Small intestine (tissue), 16 donors: ENCODE measurements around the gene KLRC3. TPM values are rescaled to one million over a fixed set of nuclear protein-coding genes. Genes with fewer than 3 reads are reported as not detected.
"Not testable (repeated sequence)": the region's sequence is repeated elsewhere in the genome, so short reads cannot be mapped to it uniquely, and the experiment has no call there.

Experiments
- DNase-seq, 2 donors: peaks; one replicate each; pipeline versions ENCODE4 v3.0.0 to v3.0.0-alpha.2; 2013
- FAIRE-seq: peaks from 2 replicates; lab custom pipeline; 2012; peaks lifted over from hg19 to GRCh38; lab: Jason Lieb, UNC
- H3K27ac ChIP-seq, 3 donors: one replicate each; pipeline ENCODE4 v1.5.1; 2013; ENCODE audit warnings: low read length in 2 of 3, mild to moderate bottlenecking in 2 of 3, control low read depth in 1 of 3, inconsistent platforms in 1 of 3, low read depth in 1 of 3, moderate library complexity in 1 of 3
- H3K27me3 ChIP-seq, 3 donors: one replicate each; pipeline ENCODE4 v1.6.1; 2013; ENCODE audit warnings: low read length in 3 of 3, inconsistent platforms in 1 of 3; ENCODE audit not compliant: control insufficient read depth in 3 of 3, insufficient read depth in 3 of 3
- H3K36me3 ChIP-seq, 3 donors: one replicate each; pipeline ENCODE4 v1.6.1; 2013; ENCODE audit warnings: low read length in 3 of 3, inconsistent platforms in 1 of 3, low read depth in 1 of 3, mild to moderate bottlenecking in 1 of 3, moderate library complexity in 1 of 3; ENCODE audit not compliant: control insufficient read depth in 3 of 3, insufficient read depth in 2 of 3
- H3K4me1 ChIP-seq, 3 donors: one replicate each; pipeline ENCODE4 v1.6.1; 2013; ENCODE audit warnings: low read length in 2 of 3, inconsistent platforms in 1 of 3, low read depth in 1 of 3, mild to moderate bottlenecking in 1 of 3, moderate library complexity in 1 of 3; ENCODE audit not compliant: control insufficient read depth in 3 of 3, insufficient read depth in 2 of 3
- H3K4me3 ChIP-seq, 3 donors: one replicate each; pipeline ENCODE4 v1.5.1; 2013; ENCODE audit warnings: low read length in 3 of 3, control low read depth in 1 of 3, inconsistent platforms in 1 of 3, low read depth in 1 of 3, mild to moderate bottlenecking in 1 of 3, moderate library complexity in 1 of 3
- H3K9me3 ChIP-seq, 2 donors: one replicate each; pipeline ENCODE4 v1.6.1; 2013; ENCODE audit warnings: low read depth in 1 of 2, low read length in 1 of 2; ENCODE audit not compliant: control insufficient read depth in 2 of 2, insufficient read depth in 1 of 2
- WGBS, 3 donors: extraction: QIAGEN DNeasy Blood & Tissue Kit; methylation state at CpG; one replicate each; pipeline ENCODE4 v1.1.7; 2013; 5-methylcytosine and 5-hydroxymethylcytosine counted together
- long read RNA-seq, 10 donors: transcript quantifications; one replicate each; lab custom pipeline, GENCODE V29; 2026
- polyA plus RNA-seq, 4 donors: library from polyadenylated mRNA; stranded (reverse) in 3 of 4; unstranded in 1 of 4; fragments of 200-250 nt in 3 of 4; fragments of 120-200 nt in 1 of 4; gene quantifications; one replicate each; pipeline versions ENCODE4 v1.2.1 to v1.2.3, GENCODE V29; 2013
- donor health status: healthy with polysubstance abuse.
- donor health status: control.
- donor health status: control.
- donor health status: Bipolar disorder and iron deficiency.
- donor health status: healthy.

KLRC3 gene
- under 1 TPM in 2 of 4 donors, not detected in 2; 0.37 to 0.46 TPM for polyA plus RNA-seq
- long read RNA-seq, donor 1: 0 reads
- long read RNA-seq, donor 2: 0 reads
- long read RNA-seq, donor 3: 0 reads
- long read RNA-seq, donor 4: 0 reads
- long read RNA-seq, donor 5: 0 reads
- long read RNA-seq, donor 6: 0 reads
- long read RNA-seq, donor 7: 0 reads
- long read RNA-seq, donor 8: 0 reads
- long read RNA-seq, donor 9: 0 reads
- long read RNA-seq, donor 10: 0 reads

DNA sequence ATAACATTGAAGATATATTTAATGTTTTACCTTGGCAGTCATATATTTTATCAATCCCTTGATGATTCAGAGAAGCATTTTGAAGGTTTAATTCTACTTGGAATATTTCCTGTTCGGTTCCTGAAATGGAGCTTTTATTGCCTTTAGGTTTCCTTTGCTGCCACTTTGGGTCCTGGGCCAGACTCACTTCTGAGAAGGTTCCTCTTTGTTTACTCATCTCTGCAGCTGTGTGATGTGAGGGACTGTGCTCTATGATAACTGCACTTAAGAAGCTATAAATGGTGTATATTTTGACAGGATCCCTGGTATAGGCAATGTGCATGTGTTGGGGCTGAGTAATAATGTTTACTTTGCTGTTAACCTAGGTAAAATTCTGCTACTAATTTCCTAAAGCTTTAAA lies at the start of gene KLRC3:
Gene KLRC3 (minus strand): TSS at position 262 of the 400 bp plus-strand sequence. CDS start 45 bp downstream, at position 217.
- 11 to 19% (median 17%) methylated on average over 1 of the region's 1 CpG for WGBS, 3 donors
- not testable (repeated sequence) for H3K36me3 ChIP-seq, H3K27me3 ChIP-seq, FAIRE-seq, H3K4me1 ChIP-seq, H3K9me3 ChIP-seq, H3K27ac ChIP-seq, H3K4me3 ChIP-seq, DNase-seq

DNA sequence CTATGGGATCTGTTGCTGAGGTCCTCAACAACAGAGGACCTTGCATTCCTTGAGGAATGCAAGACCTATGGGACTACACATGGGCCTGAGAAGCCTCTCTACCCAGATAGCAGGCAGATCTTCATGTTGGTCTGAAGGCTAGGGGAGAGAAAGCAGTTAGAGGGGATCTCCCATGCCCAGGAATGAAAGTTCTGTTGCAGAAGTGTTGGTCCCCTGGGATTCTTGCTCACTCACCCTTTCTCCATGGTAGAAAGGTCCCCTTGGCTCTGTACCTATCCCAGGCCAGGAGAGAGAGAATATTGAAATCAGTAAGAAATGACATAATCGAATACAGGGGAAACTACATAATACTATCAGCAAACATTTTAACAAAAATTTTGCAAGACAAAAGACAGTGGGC lies 49.3 kb upstream of the KLRC3 start:
- WGBS, 3 donors: 81 to 92% (median 91%) methylated on average over 1 of the region's 1 CpG
- H3K27ac ChIP-seq: no peak overlapping the region
- H3K9me3 ChIP-seq: no peaks in the 10 kb centered on the region
- H3K36me3 ChIP-seq: no peaks in the 10 kb centered on the region
- no peaks in the 10 kb centered on the region for H3K27me3 ChIP-seq
- no peaks in the 10 kb centered on the region for H3K4me1 ChIP-seq
- H3K4me3 ChIP-seq: no peak overlapping the region
- FAIRE-seq (no peak), DNase-seq (no peak)

DNA sequence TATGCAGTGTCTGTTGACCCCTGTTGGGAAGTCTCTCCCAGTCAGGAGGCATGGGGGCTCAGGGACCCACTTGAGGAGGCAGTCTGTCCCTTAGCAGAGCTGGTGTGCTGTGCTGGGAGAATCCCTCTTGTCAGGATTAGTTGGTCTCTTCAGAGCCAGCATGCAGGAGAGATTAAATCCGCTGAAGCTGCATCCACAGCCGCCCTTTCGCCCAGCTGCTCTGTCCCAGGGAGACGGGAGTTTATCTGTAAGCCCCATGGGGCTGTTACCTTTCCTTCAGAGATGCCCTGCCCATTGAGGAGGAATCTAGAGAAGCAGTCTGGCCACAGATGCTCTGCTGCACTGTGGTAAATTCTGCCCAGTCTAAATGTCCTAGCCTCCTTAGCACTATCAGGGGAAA lies 45.9 kb upstream of the KLRC3 start:
- Histone ChIP-seq H3K36me3 (no peaks in the 10 kb centered on the region), H3K9me3 (peaks cover 0 to 3% of the 10 kb centered on the region in 2 donors), H3K4me1 (no peaks in the 10 kb centered on the region), H3K27ac (no peak overlapping the region), H3K27me3 (no peaks in the 10 kb centered on the region), H3K4me3 (no peak overlapping the region)
- DNase-seq (no peak), FAIRE-seq (no peak)
- WGBS, 3 donors: 86 to 88% (median 87%) methylated on average over 4 of the region's 4 CpGs

DNA sequence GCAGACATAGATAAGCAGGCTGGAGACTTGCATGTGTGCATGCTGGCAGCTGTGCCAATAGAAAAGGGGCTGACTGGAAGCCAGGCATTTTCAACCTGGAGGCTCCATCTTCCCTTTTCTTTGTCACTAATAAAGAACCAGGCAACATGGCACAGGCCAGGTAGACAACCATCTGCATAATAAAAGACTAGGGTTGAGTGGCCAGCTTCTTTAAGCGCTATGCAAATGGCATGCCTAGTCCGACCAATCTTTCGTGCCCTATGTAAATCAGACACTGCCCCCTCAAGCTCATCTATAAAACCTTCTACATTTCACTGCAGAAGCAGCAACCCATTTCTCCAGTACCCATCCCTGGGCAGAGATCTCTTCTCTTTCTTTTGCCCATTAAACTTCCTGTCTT lies 37.4 kb upstream of the KLRC3 start:
- Histone ChIP-seq H3K27me3 (no peaks in the 10 kb centered on the region), H3K36me3 (no peaks in the 10 kb centered on the region), H3K27ac (no peak overlapping the region), H3K4me1 (no peaks in the 10 kb centered on the region), H3K9me3 (peaks cover 0 to 13% of the 10 kb centered on the region in 2 donors), H3K4me3 (no peak overlapping the region)
- WGBS, 3 donors: 88 to 98% (median 94%) methylated on average over 3 of the region's 3 CpGs
- DNase-seq (no peak), FAIRE-seq (no peak)

DNA sequence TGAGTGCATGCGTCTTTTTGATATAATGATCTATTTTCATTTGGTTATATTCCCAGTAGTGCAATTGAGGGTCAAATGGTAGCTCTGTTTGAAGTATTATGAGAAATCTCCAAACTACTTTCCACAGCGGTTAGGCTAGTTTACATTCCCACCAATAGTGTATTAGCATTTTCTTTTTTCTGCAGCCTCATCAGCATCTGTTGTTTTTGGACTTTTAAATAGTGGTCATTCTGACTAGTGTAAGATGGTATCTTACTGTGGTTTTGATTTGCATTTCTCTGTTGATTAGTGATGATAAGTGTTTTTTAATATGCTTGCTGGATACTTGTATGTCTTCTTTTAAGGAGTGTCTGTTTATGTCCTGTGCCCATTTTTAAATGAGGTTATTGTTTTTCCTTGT lies 36.5 kb upstream of the KLRC3 start:
- DNase-seq (no peak), FAIRE-seq (no peak)
- H3K27me3 ChIP-seq: no peaks in the 10 kb centered on the region
- 85 to 93% (median 91%) methylated on average over 2 of the region's 2 CpGs for WGBS, 3 donors
- peaks cover 0 to 13% of the 10 kb centered on the region in 2 donors for H3K9me3 ChIP-seq
- H3K27ac ChIP-seq: no peak overlapping the region
- no peak overlapping the region for H3K4me3 ChIP-seq
- H3K4me1 ChIP-seq: no peaks in the 10 kb centered on the region
- no peaks in the 10 kb centered on the region for H3K36me3 ChIP-seq

DNA sequence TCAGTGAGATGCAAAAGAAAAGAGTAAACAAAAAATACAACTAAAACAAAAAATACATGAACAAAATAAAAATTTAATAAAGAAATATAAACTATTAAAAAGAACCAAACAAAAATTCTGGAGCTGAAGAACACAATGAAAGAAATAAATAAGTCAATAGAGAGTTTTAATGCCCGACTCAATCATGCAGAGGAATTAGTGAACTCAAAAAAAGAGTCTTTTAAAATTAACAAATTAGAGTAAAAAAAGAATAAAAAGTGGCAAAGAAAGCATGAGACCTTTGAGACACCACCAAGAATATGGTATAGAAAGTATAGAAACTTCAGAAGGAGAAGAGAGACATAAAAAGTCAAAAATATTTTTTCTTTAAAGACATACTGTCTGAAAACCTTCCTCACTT lies 35.4 kb upstream of the KLRC3 start:
- H3K27me3 ChIP-seq: no peaks in the 10 kb centered on the region
- 75 to 84% (median 80%) methylated on average over 1 of the region's 1 CpG for WGBS, 3 donors
- no peaks in the 10 kb centered on the region for H3K4me1 ChIP-seq
- no peaks in the 10 kb centered on the region for H3K36me3 ChIP-seq
- peaks cover 0 to 13% of the 10 kb centered on the region in 2 donors for H3K9me3 ChIP-seq
- peak; percentile 59 for FAIRE-seq
- no peak overlapping the region for H3K4me3 ChIP-seq
- no peak for DNase-seq
- no peak overlapping the region for H3K27ac ChIP-seq

DNA sequence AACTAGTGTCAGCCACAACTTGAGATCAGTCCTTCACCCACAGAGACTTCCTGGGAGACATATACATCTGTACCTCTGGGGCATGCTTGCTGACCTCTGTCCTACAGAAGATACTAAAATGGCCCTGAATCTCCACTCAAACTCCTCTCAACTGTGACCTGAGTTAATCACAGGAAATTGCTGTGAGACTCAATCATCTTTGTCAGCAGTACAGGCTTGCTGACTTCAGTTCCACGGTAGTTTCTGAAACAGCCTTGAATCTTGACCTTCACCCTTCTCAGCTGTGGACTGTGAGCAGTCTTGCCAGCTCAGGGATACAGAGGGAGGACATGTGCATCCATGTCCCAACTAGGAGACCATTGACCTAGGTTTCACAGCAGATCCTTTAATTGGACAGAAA lies 34.1 kb upstream of the KLRC3 start:
- WGBS, 3 donors: 29 to 63% (median 29%) methylated on average over 1 of the region's 1 CpG
- H3K4me3 ChIP-seq: no peak overlapping the region
- H3K27me3 ChIP-seq: no peaks in the 10 kb centered on the region
- no peak overlapping the region for H3K27ac ChIP-seq
- DNase-seq: no peak
- no peaks in the 10 kb centered on the region for H3K4me1 ChIP-seq
- H3K9me3 ChIP-seq: peaks cover 0 to 13% of the 10 kb centered on the region in 2 donors
- FAIRE-seq: no peak
- no peaks in the 10 kb centered on the region for H3K36me3 ChIP-seq

DNA sequence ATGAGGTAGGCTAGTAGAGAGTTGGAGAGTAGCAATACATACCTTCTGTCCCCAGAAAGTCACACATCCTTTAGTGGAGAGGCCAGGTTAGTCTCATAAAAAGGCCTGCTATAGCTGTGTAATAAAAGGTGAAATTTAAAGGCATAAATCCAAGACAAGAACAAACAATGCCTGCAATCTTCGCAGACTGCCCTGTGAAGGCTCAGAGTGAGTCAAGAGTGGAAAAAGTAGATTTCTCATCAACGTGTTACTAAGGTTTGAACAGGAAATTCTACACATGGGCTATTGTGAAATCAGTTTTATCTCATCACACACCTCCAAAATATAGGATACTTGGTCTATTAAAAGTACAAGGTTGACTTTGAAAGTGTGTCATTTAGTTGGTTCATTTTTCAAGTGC lies 32.8 kb upstream of the KLRC3 start, which contains the start of gene KLRC1:
Gene KLRC1 (minus strand): TSS at position 222 of the 400 bp plus-strand sequence. CDS start 2,221 bp downstream, outside the sequence.
- DNase-seq: no peak
- Histone ChIP-seq H3K27me3 (no peaks in the 10 kb centered on the region), H3K4me3 (no peak within 1 kb of the TSS), H3K27ac (no peak within 1 kb of the TSS), H3K9me3 (peaks cover 0 to 13% of the 10 kb centered on the region in 2 donors), H3K4me1 (no peaks in the 10 kb centered on the region), H3K36me3 (no peaks in the 10 kb centered on the region)
- WGBS, 3 donors: 24 to 45% (median 28%) methylated on average over 2 of the region's 2 CpGs
- no peak for FAIRE-seq

DNA sequence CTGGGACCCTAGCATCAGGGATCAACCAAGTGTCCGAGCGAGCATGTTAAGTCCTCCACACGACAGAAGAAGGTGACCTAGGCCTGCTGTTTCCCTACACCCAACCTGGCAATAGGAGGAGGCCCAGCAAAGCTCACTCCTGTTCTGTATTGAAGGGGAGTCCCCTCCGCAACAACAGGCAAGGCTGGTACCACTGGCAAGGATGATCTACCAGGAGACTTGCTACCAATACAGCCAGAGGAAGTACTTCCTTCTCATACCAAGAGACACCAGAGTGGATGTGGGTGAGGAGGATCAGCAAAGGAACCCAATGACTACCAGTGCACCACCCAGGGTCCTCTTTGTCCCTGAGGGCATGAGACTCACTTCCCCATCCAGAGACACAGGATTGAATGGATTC lies 27.8 kb upstream of the KLRC3 start:
- Histone ChIP-seq H3K27ac (no peak overlapping the region), H3K9me3 (no peaks in the 10 kb centered on the region), H3K4me3 (no peak overlapping the region), H3K27me3 (no peaks in the 10 kb centered on the region), H3K36me3 (no peaks in the 10 kb centered on the region), H3K4me1 (no peaks in the 10 kb centered on the region)
- no peak for DNase-seq
- 88 to 95% (median 91%) methylated on average over 4 of the region's 4 CpGs for WGBS, 3 donors
- no peak for FAIRE-seq
